ENCODE measurements around the gene OBSCN.

Gene OBSCN

GRCh38 chr1:228359613-228360532, 152.0 kb downstream of the OBSCN start:
- DNase-seq = no peak

- no peak for DNase-seq
These were observed 152.9 kb downstream of the OBSCN start for GRCh38 chr1:228360533-228361313.

GRCh38 chr1:228361314-228362140, 153.7 kb downstream of the OBSCN start:
- DNase-seq = no peak

- DNase-seq = no peak
These were observed 154.5 kb downstream of the OBSCN start for GRCh38 chr1:228362141-228362883.

DNA sequence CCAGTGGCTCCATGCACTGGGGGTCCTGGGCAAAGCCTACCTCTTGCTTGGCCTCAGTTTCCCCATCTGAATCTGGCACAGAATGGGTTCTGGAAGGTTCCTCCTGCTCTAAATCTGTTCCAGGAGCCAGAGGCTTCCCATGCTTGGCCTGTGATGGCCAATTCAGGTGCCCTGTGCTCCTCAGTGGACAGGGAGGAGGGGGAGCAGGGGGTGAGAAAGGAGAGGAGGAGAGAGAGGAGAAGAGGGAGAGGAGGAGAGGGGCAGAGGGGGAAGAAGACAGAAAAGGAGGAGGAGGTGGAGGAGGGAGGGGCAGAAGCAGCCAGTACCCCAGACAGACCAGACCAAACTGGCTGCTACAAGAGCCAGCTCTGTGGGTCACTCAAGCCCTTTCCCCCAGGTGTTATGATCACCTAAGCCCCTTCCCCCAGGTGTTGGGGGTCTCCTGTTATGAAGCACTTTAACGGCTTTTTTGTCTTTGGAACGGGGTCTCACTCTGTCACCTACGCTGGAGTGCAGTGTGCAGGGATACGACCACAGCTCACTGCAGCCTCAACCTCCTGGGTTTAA, 155.1 kb downstream of the OBSCN start:
- DNase-seq = no peak

DNA sequence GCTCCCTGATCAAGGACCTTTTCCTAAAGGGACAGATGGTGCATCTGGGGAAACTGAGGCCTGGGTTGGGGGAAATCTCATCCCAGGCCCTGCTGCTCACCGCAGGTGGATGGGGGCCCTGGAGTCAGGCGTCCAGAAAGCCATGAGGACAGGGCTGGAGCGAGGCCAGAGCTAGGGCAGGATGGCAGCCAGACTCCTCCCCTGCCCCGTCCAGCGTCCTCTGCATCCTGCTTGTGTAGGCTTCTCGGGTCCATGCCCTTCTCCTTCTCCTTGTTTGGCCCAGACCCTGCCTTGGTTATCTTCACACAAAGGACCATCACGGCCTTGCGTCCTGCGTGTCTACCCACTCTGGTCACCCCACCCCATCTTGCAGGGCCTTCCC, 155.8 kb downstream of the OBSCN start:
- DNase-seq = no peak

DNA sequence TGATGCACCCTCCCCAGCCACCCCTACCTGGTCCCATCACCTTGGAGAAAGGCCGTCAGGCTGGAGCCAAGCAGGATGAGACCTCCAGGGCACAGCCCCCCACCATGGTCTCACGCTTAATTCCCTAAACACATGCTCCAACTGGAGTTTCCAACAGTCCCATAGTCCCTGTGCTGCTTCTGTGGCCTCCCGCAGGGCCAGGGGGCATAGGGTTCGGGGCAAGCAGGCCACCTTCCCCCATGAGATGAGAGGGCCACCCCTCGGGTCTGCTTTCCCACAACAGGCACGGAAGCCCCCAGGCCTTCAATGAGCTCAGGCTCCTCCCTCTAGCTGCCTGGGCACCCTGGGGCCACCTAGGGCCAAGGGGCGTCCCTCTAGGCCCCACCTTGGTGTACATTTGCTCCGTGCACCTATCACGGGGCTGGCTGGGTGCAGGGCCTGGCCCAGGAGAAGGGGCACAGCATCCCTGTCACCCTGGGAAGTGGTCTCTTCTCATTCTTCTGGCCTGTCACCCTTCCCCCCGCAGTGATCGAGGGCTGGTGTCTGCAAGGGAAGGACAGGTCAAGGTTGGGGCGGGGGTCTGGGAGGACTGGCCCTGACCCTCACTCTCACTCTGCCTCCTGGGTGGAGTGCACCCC, 156.3 kb downstream of the OBSCN start:
- no peak for DNase-seq

DNA sequence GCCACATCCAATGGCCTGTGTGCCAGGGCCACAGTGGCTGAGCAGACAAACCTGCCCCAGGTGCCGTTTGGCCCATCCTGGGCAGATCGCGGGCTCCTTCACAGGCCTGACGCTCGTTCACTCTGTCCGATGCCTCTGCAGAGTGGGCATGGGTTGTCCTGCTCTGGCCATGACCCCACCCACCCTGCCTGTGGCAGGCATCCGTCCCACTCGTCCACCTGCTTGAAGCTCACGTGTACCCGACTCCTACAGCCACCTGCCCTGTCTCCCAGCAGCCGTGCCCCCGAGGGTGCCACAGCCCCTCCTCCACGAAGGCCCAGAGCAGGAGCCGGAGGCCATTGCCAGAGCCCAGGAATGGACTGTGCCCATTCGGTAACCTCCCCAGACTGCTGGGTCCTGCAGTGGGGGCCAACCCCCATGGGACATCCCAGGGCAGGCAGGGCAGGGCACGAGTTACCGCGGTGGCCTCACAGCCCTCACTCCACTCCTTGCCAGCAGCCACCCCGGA, 156.9 kb downstream of the OBSCN start:
- DNase-seq = no peak

DNA sequence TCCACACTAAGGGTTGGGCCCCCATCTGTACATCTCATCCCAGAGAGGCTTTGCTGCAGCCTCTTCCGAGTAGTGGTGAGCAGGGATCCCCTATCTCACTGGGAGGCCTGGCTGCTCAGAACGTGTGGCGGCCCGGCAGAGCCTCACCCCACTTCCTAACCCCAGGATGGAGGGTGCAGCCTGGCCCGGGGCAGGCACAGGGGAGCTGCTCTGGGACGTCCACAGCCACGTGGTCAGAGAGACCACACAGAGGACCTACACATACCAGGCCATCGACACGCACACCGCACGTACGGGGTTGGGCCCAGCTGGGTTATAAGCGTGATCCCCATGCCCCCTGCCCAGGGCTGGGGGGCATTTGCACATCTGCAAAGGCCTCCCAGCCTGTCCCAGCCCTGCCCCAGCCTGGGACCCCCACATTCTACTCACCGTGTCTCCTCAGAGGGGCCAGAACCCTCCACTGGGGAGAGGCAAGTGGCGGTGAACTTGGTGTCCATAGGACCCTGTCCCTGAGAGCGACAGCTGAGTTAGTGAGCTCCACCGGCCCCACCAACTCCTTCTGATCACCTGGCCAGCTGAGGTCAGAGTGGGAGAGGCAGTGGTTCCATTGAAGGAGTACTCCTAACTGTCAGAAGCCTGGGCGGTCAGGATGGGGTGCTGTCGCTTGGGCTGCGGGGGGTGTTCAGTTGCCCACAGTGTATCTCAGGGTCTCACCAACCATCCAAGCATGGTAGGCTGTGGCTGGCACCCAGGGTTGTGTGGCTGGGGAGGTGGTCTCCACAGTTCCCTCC, 157.6 kb downstream of the OBSCN start:
- DNase-seq = no peak

DNA sequence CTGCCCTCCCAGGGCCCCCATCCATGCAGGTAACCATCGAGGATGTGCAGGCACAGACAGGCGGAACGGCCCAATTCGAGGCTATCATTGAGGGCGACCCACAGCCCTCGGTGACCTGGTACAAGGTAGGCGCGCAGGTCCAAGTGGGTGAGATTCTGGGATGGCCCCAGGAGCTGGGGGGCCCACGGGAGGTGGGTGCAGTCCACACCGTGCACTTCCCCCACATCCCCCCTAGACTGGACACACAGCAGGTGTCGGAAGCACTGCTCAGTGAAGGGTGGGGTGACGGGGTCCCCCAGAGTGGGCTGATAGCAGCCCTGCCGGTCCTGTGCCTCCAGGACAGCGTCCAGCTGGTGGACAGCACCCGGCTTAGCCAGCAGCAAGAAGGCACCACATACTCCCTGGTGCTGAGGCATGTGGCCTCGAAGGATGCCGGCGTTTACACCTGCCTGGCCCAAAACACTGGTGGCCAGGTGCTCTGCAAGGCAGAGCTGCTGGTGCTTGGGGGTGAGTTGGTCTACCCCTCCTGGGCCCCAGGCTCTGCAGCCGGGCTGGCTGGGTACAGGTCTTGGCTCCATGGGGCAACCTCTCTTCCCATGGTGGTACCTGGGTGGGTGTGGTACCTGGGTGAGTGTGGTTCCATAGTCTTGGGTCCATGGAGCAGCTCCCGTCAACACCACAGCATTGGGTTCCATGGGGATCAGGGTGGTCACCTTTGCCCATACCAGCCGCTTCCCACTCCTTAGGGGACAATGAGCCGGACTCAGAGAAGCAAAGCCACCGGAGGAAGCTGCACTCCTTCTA, 158.4 kb downstream of the OBSCN start:
- DNase-seq = no peak

GRCh38 chr1:228366866-228367741, 159.3 kb downstream of the OBSCN start:
- DNase-seq = no peak

- no peak for DNase-seq
These were observed 160.3 kb downstream of the OBSCN start for GRCh38 chr1:228367798-228368791.

GRCh38 chr1:228368801-228369607, 161.2 kb downstream of the OBSCN start:
- no peak for DNase-seq

- DNase-seq = no peak
These were observed 162.0 kb downstream of the OBSCN start for GRCh38 chr1:228369608-228370438.

DNA sequence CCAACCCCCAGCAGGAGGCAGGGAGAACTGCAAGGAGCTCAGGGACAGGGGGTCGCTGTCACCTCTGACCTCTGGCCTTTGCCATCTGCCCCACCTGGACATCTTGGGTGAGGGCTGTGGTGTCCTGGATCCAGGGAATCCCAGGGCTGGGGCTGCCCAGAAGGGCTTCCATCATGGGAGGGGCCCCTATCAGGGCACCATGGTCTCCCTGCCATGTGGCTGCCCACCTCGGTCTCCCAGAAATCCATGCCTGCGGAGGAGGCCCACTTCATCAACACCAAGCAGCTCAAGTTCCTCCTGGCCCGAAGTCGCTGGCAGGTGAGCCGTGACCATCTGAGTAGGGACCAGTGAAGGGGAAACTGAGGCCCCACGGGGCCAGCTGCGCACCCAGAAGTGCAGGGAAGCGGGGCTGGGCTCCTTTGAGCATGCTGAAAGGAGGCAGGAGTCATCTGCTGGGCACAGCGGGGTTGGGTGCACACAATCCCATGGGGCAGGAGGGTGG, 162.6 kb downstream of the OBSCN start:
- DNase-seq = no peak

Data from stimulated activated naive CD4-positive, alpha-beta T cell (primary cell).